ENCODE measurements around the gene IER2.

IER2 gene

DNA sequence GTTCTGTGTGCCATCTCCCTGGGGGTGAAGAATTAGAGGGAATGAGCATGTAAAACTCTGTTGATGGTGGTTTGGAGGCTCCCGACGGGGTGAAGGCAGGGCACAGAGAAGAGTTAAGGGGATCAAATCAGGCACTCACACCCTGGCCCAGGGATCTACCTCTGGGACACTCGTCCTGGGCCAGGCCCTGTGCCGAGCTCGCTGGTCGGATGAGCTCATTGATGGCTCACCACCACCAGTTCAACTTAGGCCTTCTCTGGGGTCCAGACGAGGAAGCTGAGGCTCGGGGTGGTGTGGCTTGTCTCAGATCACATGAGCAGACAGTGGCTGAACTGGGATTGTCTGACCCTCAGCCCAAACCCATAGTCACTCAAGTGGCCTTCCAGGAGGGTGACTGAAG lies 30.6 kb upstream of the IER2 start:
- DNase-seq, result no peak

GRCh38 chr19:13120031-13120430 lies 30.2 kb upstream of the IER2 start:
- no peak for DNase-seq

GRCh38 chr19:13120817-13121216 lies 29.4 kb upstream of the IER2 start:
- no peak for DNase-seq

DNA sequence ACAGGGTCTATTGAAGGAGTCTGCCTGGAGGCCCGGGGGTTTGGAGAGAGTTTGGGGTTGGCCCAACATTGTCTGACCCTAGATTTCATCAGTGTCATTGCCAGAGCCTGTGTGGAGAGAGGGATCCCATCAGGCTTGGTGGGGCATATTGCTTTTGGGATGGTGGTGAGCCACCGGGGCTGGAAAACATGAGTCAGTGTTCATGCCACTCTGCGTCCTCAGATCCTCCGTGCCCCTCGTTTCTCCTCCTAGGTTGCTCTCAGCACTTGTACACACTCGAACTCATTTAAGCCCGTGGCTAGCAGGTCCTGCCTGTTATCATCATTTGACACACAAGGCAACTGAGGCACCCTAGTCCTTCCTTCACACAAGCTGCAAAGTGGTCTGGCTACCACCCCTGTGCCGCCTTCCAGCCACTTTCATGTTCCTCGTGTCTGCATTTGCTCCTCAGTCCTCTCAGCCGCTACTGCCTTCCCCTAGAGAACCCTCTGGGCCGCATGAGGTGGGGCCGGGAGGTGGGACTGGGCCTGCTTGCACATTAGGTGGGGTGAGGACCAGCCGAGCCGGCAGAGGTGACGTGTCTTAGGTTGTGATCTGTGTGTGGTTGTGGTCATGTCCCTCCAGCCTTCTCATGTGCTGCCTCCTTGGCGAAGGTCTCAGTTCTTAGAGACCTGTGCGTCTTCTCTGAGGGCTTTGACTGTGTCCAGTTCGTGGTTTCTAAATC lies 28.5 kb upstream of the IER2 start:
- no peak for DNase-seq

- DNase-seq, result no peak
Measured at GRCh38 chr19:13122275-13122878, 27.8 kb upstream of the IER2 start.

GRCh38 chr19:13122980-13123957 lies 26.9 kb upstream of the IER2 start:
- no peak for DNase-seq

DNA sequence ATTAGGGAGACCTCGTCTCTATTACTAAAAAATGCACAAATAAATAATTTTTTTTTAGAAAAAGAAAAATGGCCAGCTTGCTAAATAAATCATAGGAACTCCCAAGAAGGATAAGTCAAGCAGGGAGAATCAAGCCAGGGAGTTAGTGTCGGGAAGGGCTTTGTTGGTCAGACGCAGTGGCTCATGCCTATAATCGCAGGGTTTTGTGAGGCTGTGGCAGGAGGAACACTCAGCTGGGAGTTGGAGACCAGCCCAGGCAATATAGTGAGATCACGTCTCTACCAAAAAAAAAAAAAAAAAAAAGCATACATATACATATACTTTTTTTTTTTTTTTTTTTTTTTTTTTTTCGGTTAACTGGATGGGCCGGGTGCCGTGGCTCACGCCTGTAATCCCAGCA lies 23.2 kb upstream of the IER2 start:
- DNase-seq, result no peak

DNA sequence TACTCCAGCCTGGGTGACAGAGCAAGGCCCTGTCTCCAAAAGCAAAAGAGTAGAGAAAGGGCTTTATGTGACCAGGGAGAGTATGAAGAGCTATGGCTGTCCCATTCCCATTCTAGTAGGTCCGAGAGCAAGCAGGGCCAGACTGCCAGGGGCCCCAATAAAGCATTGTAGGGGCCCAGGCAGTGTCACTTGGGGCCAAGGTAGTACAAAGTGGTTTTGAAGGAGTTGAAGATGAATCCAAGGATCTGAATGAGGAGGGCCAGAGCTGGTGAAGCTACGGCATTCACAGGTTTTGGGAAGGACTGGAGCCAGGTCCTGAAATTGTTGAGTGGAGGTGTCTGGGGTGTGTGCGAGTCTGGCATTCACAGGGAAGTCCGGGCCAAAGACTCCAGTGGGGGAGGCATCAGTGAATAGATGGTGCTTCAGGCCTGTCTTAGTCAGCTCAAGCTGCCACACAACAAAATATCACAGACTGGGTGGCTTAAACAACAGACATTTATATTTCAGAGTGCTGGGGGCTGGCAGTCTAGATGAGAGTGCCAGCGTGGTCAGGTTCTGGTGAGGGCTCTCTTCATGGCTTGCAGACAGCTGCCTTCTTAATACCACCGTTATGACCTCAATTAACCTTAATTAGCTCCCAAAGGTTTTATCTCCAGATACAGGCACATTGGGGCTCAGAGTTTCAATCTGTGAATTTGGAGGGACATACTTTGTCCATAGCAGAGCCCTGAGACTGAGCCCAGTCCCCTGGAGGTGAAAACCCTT lies 22.2 kb upstream of the IER2 start:
- no peak for DNase-seq

GRCh38 chr19:13128583-13128982 lies 21.6 kb upstream of the IER2 start:
- DNase-seq, result no peak

- no peak for DNase-seq
Measured at GRCh38 chr19:13129384-13129783, 20.8 kb upstream of the IER2 start.

GRCh38 chr19:13130886-13131490 lies 19.2 kb upstream of the IER2 start:
- no peak for DNase-seq

DNA sequence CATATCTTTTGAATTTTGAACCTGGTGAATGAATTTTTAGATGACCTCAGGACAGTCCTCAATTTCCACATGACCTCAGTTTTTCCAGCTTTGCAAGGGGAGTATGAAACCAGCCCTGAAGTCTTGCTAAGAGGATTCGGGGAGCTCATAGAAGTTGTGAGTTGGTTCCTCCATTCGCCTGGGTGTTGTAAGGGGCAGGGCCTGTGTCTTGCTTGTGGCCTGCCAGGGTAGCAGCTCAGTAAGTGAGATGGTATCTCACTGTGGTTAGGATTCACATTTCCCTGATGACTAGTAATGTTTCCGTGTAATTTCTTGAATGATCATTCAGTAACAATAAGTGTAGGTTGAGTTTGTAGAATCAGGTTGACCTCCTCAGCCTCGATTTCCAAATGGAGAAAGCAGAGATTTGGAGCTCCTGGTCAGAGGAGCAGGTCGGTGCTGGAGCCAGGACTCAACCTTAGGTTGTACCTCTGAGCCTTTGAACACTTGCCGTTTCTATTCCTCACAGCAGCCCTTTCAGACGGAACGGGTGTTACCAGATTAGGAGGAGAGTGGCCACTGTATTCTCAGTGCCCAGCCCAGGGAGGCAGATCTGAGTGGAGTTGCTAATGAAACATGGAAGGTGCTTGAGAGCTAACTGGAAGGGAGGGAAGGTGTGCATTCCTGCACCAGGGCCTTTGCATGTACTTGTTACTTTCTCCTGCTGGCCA lies 17.6 kb upstream of the IER2 start:
- DNase-seq, result peak; percentile 41

- DNase-seq, result no peak
Measured at GRCh38 chr19:13133241-13133870, 16.9 kb upstream of the IER2 start.

DNA sequence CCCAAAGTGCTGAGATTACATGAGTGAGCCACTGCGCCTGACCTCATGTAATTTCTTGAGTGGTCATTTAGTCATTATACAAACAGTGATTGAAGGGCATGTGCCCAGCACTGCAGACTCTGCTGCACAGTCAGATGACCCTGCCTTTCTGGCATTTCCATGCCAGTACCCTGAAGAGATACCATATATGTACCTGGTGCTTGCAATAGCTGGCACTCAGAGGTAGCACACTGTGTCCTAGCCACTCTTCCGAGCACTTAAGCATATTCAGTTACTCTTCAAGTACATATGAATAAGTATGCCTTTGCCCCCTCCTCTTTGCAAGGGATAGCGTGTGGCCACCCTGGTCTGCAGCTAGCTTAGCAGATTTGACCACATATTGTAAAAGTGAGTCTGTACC lies 15.6 kb upstream of the IER2 start:
- DNase-seq, result no peak

DNA sequence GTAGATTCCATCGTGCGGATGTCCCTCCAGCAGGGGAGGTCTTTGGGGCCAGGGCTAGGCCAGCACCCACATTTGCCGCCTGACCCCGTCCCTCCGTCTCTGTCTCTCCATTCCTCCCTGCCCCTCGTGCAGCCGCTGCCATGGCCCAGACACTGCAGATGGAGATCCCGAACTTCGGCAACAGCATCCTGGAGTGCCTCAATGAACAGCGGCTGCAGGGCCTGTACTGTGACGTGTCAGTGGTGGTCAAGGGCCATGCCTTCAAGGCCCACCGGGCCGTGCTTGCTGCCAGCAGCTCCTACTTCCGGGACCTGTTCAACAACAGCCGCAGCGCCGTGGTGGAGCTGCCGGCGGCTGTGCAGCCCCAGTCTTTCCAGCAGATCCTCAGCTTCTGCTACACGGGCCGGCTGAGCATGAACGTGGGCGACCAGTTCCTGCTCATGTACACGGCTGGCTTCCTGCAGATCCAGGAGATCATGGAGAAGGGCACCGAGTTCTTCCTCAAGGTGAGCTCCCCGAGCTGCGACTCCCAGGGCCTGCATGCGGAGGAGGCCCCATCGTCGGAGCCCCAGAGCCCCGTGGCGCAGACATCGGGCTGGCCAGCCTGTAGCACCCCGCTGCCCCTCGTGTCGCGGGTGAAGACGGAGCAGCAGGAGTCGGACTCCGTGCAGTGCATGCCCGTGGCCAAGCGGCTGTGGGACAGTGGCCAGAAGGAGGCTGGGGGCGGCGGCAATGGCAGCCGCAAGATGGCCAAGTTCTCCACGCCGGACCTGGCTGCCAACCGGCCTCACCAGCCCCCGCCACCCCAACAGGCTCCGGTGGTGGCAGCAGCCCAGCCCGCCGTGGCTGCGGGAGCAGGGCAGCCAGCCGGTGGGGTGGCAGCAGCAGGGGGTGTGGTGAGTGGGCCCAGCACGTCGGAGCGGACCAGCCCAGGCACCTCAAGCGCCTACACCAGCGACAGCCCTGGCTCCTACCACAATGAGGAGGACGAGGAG lies 14.8 kb upstream of the IER2 start:
- no peak for DNase-seq

GRCh38 chr19:13137290-13137794 lies 12.9 kb upstream of the IER2 start:
- no peak for DNase-seq

DNA sequence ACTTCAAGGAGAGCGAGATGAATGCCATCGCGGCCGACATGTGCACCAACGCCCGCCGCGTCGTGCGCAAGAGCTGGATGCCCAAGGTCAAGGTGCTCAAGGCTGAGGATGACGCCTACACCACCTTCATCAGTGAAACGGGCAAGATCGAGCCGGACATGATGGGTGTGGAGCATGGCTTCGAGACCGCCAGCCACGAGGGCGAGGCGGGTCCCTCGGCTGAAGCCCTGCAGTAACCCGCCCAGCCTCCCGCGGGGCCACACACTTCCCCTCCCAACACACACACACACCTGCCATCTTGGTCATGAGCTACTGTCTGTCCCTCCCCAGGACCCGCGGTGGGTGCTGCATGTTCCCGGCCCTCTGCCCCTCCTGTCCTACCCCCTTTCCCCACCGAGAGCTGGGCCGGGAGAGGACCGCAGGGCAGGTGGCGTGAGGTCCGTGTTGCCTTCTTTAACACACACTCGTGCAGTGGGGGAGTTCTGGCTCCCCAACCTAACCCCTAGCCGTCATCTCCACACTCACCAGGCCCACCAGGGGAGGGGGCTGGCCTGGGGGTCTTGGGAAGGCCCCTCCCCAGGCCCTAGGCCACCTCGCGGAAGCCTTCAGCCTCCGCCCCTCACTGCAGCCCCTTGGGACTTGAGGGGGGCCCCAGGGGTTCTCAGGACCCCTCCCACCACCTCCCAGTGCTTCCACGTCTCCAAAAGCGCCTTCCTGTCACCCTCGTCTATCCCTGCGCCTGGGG lies 11.9 kb upstream of the IER2 start:
- DNase-seq, result no peak

- DNase-seq, result no peak
Measured at GRCh38 chr19:13138916-13139198, 11.4 kb upstream of the IER2 start.

DNA sequence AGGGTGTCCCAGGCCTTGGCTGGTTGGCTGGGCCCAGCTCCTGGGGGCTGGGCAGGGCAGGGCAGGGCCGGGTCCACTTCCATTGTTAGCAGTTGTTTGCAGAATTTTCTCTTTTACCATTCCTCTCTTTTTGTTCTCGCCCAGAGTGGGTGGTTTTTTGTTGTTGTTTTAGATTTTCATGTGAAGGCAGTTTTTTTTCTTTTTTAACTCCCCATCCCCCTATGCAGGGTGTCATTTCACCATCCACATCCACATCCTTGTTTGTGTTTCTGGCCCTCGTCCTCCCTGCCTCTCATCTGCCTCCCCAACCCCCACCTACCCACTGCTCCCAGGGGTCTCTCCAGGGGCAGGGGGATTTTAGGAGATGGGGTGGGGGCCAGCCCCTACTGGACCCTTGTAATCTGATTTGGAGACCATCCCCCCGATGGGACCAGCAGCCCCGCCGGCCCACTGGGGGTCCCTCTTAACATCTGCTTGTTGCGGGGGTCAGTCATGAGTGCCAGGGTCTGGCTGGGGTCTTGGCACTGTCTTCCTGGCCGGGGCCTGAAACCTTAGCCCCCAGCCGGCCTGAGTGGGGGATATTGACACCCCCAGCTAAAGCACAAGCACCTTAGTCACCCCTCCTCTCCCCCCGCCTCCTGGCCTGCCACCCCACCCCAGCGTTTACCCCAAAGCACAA lies 10.4 kb upstream of the IER2 start:
- DNase-seq, result no peak
